Right lobe of liver (tissue), 4 donors: ENCODE measurements around the gene CTDSPL.

Experiments
- CTCF ChIP-seq, 4 donors: fragments of 200-600 bp in 3 of 4; fragments of 450-650 bp in 1 of 4; IDR thresholded peaks; one replicate each; pipeline versions ENCODE4 v1.5.1 to v1.8.0; 2016 to 2022; ENCODE audit warnings: antibody characterized with exemption in 4 of 4, mild to moderate bottlenecking in 2 of 4
- POLR2A ChIP-seq: fragments of 450-650 bp; IDR thresholded peaks from one replicate; pipeline ENCODE4 v1.6.1; 2017; ENCODE audit warnings: antibody characterized with exemption, mild to moderate bottlenecking
- donor health status: DM: no; HTN: no; CAD: no.
- donor health status: DM: no; HTN: no; CAD: no.
- donor health status: DM: no; HTN: yes; CAD: no.

GRCh38 chr3:37864904-37865303, 3.2 kb downstream of the CTDSPL start:
- TF ChIP-seq POLR2A = no peak
- TF ChIP-seq CTCF (IDR thresholded peaks at IDR 0.05) = no peak
